Progenitor cell of endocrine pancreas (in vitro differentiated cells): ENCODE data around the gene EIF2AK3. TPM values are rescaled to one million over a fixed set of nuclear protein-coding genes. Genes with fewer than 3 reads are reported as not detected.

Source experiments
- DNase-seq: peaks from one replicate; pipeline ENCODE4 v3.0.0; 2021; ENCODE audit warnings: low spot score; ENCODE audit not compliant: unreplicated experiment
- H3K27ac Mint-ChIP-seq: 2 replicates; pipeline ENCODE4 v1.8.0; 2021; ENCODE audit warnings: mild to moderate bottlenecking, moderate library complexity, mixed read lengths
- H3K27me3 Mint-ChIP-seq: 2 replicates; pipeline ENCODE4 v1.8.0; 2021; ENCODE audit warnings: mixed read lengths
- H3K36me3 Mint-ChIP-seq: 2 replicates; pipeline ENCODE4 v1.8.0; 2022; ENCODE audit warnings: mixed read lengths; ENCODE audit not compliant: insufficient read depth
- H3K4me1 Mint-ChIP-seq: 2 replicates; pipeline ENCODE4 v1.8.0; 2021; ENCODE audit warnings: low read depth, mixed read lengths
- H3K4me3 Mint-ChIP-seq: 2 replicates; pipeline ENCODE4 v1.8.0; 2021; ENCODE audit warnings: low read depth, mild to moderate bottlenecking, moderate library complexity, mixed read lengths
- H3K9me3 Mint-ChIP-seq: 2 replicates; pipeline ENCODE4 v1.8.0; 2021; ENCODE audit warnings: low read depth, mixed read lengths
- total RNA-seq: library from RNA; stranded (reverse); gene quantifications from 2 replicates; pipeline ENCODE4 v1.2.1, GENCODE V29; 2021
- TF ChIP-seq, protein P1 (sequence below): fragments of 200-600 bp; sonication (generic); IDR thresholded peaks from one replicate; pipeline ENCODE4 v1.5.0; 2021; ENCODE audit warnings: antibody characterized with exemption, mild to moderate bottlenecking; ENCODE audit not compliant: unreplicated experiment

EIF2AK3 gene
- total RNA-seq, 1 donor from 2014 or later: 20.5 TPM

DNA sequence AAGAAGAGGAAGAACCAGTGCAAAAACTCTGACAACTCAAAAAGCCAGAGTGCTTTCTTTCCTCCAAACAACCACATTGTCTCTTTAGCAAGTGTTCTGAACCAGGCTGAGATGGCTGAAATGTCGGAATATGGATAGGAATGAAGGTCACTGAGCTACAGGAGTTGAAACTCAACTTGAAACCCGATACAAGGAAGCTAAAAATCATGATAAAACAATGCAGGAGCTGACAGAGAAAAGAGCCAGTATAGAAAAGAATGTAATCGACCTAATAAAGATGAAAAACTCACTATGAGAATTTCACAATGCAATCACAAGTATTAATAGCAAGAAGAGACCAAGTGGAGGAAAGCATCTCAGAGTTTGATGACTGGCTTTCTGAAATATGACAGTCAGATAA lies 15.0 kb upstream of the EIF2AK3 start:
- H3K36me3 Mint-ChIP-seq: no peaks in the 10 kb centered on the region
- TF ChIP-seq, protein P1, sequence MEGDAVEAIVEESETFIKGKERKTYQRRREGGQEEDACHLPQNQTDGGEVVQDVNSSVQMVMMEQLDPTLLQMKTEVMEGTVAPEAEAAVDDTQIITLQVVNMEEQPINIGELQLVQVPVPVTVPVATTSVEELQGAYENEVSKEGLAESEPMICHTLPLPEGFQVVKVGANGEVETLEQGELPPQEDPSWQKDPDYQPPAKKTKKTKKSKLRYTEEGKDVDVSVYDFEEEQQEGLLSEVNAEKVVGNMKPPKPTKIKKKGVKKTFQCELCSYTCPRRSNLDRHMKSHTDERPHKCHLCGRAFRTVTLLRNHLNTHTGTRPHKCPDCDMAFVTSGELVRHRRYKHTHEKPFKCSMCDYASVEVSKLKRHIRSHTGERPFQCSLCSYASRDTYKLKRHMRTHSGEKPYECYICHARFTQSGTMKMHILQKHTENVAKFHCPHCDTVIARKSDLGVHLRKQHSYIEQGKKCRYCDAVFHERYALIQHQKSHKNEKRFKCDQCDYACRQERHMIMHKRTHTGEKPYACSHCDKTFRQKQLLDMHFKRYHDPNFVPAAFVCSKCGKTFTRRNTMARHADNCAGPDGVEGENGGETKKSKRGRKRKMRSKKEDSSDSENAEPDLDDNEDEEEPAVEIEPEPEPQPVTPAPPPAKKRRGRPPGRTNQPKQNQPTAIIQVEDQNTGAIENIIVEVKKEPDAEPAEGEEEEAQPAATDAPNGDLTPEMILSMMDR: no peak
- H3K4me3 Mint-ChIP-seq: no peak overlapping the region
- peaks cover 4% of the 10 kb centered on the region for H3K27me3 Mint-ChIP-seq
- H3K4me1 Mint-ChIP-seq: peaks cover 1% of the 10 kb centered on the region
- peak overlapping the region; percentile 72 for H3K27ac Mint-ChIP-seq
- DNase-seq: no peak
- H3K9me3 Mint-ChIP-seq: peaks cover 6% of the 10 kb centered on the region

DNA sequence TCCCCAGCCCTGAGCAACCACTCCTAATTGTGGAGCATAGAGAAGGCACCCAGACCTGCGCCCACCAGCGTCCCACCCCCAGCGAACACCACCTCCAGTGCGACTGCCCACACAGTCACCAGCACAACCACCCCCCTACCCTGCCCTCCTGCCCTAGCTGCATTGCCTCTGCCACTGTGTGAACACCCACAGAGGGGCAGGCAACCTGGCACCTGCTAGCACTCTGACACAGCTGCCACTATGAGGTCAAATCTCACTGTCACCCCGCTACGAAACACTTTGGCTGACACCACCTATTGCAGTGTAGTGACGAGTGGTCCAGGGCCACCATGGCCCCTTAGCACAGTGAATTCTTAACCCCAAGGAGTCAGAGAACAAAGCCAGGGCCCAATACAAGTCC lies 14.1 kb upstream of the EIF2AK3 start:
- Mint-ChIP-seq H3K4me1 (peaks cover 1% of the 10 kb centered on the region), H3K36me3 (no peaks in the 10 kb centered on the region), H3K9me3 (peaks cover 6% of the 10 kb centered on the region), H3K27ac (no peak overlapping the region), H3K27me3 (peaks cover 4% of the 10 kb centered on the region), H3K4me3 (no peak overlapping the region)
- TF ChIP-seq, protein P1: no peak
- DNase-seq: no peak

DNA sequence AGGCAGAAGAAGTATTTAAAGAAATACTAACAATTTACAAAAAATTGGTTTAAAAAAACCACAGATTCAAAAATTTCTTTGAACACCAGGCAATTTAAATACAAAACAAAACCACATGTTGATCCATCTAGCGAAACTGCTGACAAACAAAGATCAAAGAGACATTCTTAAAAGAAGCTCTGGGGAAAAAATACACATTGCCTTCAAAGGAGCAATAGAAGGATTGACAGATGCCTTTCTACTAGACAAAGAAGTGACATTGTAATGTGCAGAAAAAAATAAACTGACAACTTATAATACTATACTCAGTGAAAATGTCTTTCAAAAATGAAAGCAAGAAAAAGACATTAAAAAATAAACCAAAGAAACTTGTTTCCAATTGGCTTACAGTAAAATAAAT lies 12.6 kb upstream of the EIF2AK3 start:
- Mint-ChIP-seq H3K4me3 (no peak overlapping the region), H3K9me3 (peaks cover under 1% of the 10 kb centered on the region), H3K27me3 (peaks cover under 1% of the 10 kb centered on the region), H3K27ac (no peak overlapping the region), H3K36me3 (no peaks in the 10 kb centered on the region), H3K4me1 (peaks cover 1% of the 10 kb centered on the region)
- DNase-seq: no peak
- TF ChIP-seq, protein P1: no peak

DNA sequence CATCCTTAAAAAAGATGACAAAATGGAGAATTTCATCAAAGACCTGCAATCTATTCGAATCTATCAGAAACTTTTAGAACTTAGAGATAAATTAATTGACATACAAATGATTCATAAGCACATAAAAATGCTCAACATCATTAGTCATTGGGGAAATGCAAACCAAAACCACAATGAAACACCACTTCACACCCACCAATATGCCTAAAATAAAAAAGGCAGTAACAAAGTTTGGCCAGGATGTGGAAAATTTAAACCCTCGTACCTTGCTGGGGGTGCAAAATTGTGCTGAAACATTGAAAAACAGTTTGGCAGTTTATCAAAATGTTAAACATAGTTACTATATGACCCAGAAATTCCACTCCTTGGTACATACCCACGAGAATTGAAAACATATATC lies 11.5 kb upstream of the EIF2AK3 start:
- TF ChIP-seq, protein P1: no peak
- Mint-ChIP-seq H3K27ac (no peak overlapping the region), H3K36me3 (no peaks in the 10 kb centered on the region), H3K4me3 (no peak overlapping the region), H3K27me3 (no peaks in the 10 kb centered on the region), H3K9me3 (no peaks in the 10 kb centered on the region), H3K4me1 (peaks cover 1% of the 10 kb centered on the region)
- no peak for DNase-seq

DNA sequence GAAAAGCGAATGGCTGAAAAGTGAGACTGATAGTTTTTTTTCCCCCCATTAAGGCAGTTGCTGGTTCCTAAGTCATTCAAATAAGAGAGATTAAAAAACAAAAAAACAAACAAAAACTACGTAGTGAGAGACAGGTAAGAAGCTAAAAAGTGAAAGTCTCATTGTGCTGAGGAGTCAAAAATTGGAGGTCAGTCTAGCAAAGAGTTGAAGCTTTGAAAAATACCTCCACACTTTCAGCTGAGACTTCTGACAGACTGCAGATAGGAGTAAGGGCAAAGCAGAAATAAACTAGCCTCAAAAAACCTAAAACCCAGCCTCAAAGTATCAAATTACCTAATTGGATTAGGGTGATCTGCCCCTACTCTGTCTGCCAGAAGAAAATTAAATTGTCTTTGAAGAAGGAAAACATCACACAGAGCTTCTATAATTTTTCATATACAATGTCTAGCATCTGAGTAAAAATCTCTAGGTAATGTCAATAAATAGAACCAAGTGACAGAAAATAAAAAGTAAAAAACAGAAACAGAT lies 10.9 kb upstream of the EIF2AK3 start:
- TF ChIP-seq, protein P1: no peak
- Mint-ChIP-seq H3K36me3 (no peaks in the 10 kb centered on the region), H3K4me3 (no peak overlapping the region), H3K27ac (no peak overlapping the region), H3K27me3 (no peaks in the 10 kb centered on the region), H3K9me3 (no peaks in the 10 kb centered on the region), H3K4me1 (peaks cover 1% of the 10 kb centered on the region)
- no peak for DNase-seq
